ENCODE measurements around the gene ECHDC1. TPM values are rescaled to one million over a fixed set of nuclear protein-coding genes. Genes with fewer than 3 reads are reported as not detected.

Gene ECHDC1
- total and polyA plus RNA-seq, 2 donors, result 51.5 to 54.8 TPM

DNA sequence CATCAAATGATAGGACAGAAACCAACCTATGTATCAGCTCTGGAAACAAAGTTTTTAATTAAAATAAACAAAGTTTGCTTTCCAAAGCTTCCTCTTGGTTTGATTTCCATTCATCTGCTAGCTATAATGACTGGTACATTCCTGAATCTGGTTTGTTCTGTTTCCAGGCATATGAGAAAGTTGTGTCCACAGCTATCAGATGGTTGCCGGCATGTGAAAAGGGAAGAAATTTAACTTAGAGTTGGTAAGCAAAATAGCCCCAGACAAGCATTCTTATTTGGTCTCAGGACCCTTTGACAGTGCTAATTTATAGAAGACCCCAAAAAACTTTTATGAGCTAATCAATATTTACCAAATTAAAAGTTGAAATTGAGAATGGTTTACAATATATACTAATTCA is 80.5 kb downstream of the ECHDC1 start:
- peaks cover 0 to 2% of the 10 kb centered on the region in 2 donors for H3K27me3 ChIP-seq (ENCODE audit: control insufficient read depth in 2 of 2, insufficient read depth in 1 of 2, low read length in 1 of 2)
- no peaks in the 10 kb centered on the region for H3K4me1 ChIP-seq (ENCODE audit: control insufficient read depth in 2 of 2, insufficient read depth in 2 of 2, low read length in 2 of 2)
- no peak overlapping the region for H3K27ac ChIP-seq (ENCODE audit: low read depth in 1 of 2, low read length in 1 of 2)
- no peak overlapping the region for H3K4me3 ChIP-seq (ENCODE audit: low read length in 2 of 2)
- 95% methylated on average over 1 of the region's 1 CpG for WGBS
- no peaks in the 10 kb centered on the region for H3K9me3 ChIP-seq (ENCODE audit: control insufficient read depth in 2 of 2, insufficient read depth in 1 of 2, low read length in 1 of 2)
- no peaks in the 10 kb centered on the region for H3K36me3 ChIP-seq (ENCODE audit: control insufficient read depth in 2 of 2, insufficient read depth in 2 of 2, low read length in 1 of 2)
- DNase-seq (ENCODE audit: low read depth in 6 of 9, low spot score in 9 of 9), result no peak

GRCh38 chr6:127255286-127255685 is 88.1 kb downstream of the ECHDC1 start:
- H3K4me3 ChIP-seq (ENCODE audit: low read length in 2 of 2), result no peak overlapping the region
- H3K4me1 ChIP-seq (ENCODE audit: control insufficient read depth in 2 of 2, insufficient read depth in 2 of 2, low read length in 2 of 2), result no peaks in the 10 kb centered on the region
- no peaks in the 10 kb centered on the region for H3K36me3 ChIP-seq (ENCODE audit: control insufficient read depth in 2 of 2, insufficient read depth in 2 of 2, low read length in 1 of 2)
- H3K27me3 ChIP-seq (ENCODE audit: control insufficient read depth in 2 of 2, insufficient read depth in 1 of 2, low read length in 1 of 2), result no peaks in the 10 kb centered on the region
- no peak overlapping the region for H3K27ac ChIP-seq (ENCODE audit: low read depth in 1 of 2, low read length in 1 of 2)
- DNase-seq (ENCODE audit: low read depth in 6 of 9, low spot score in 9 of 9), result no peak
- WGBS, result 98% methylated on average over 6 of the region's 6 CpGs
- H3K9me3 ChIP-seq (ENCODE audit: control insufficient read depth in 2 of 2, insufficient read depth in 1 of 2, low read length in 1 of 2), result no peaks in the 10 kb centered on the region

- Histone ChIP-seq H3K4me3 (ENCODE audit: low read length in 2 of 2) (no peak overlapping the region), H3K4me1 (ENCODE audit: control insufficient read depth in 2 of 2, insufficient read depth in 2 of 2, low read length in 2 of 2) (no peaks in the 10 kb centered on the region), H3K36me3 (ENCODE audit: control insufficient read depth in 2 of 2, insufficient read depth in 2 of 2, low read length in 1 of 2) (no peaks in the 10 kb centered on the region), H3K27me3 (ENCODE audit: control insufficient read depth in 2 of 2, insufficient read depth in 1 of 2, low read length in 1 of 2) (no peaks in the 10 kb centered on the region), H3K27ac (ENCODE audit: low read depth in 1 of 2, low read length in 1 of 2) (no peak overlapping the region), H3K9me3 (ENCODE audit: control insufficient read depth in 2 of 2, insufficient read depth in 1 of 2, low read length in 1 of 2) (no peaks in the 10 kb centered on the region)
- no peak for DNase-seq (ENCODE audit: low read depth in 6 of 9, low spot score in 9 of 9)
- 95% methylated on average over 1 of the region's 1 CpG for WGBS
These were observed 93.8 kb downstream of the ECHDC1 start for GRCh38 chr6:127249621-127250020.

- Histone ChIP-seq H3K4me1 (ENCODE audit: control insufficient read depth in 2 of 2, insufficient read depth in 2 of 2, low read length in 2 of 2) (no peaks in the 10 kb centered on the region), H3K27me3 (ENCODE audit: control insufficient read depth in 2 of 2, insufficient read depth in 1 of 2, low read length in 1 of 2) (no peaks in the 10 kb centered on the region), H3K27ac (ENCODE audit: low read depth in 1 of 2, low read length in 1 of 2) (no peak overlapping the region), H3K36me3 (ENCODE audit: control insufficient read depth in 2 of 2, insufficient read depth in 2 of 2, low read length in 1 of 2) (no peaks in the 10 kb centered on the region), H3K9me3 (ENCODE audit: control insufficient read depth in 2 of 2, insufficient read depth in 1 of 2, low read length in 1 of 2) (no peaks in the 10 kb centered on the region), H3K4me3 (ENCODE audit: low read length in 2 of 2) (no peak overlapping the region)
- DNase-seq (ENCODE audit: low read depth in 6 of 9, low spot score in 9 of 9), result no peak
- 88% methylated on average over 4 of the region's 4 CpGs for WGBS
These were observed 96.0 kb downstream of the ECHDC1 start for GRCh38 chr6:127247114-127248096.

- no peak for DNase-seq (ENCODE audit: low read depth in 6 of 9, low spot score in 9 of 9)
- Histone ChIP-seq H3K4me3 (ENCODE audit: low read length in 2 of 2) (no peak overlapping the region), H3K9me3 (ENCODE audit: control insufficient read depth in 2 of 2, insufficient read depth in 1 of 2, low read length in 1 of 2) (no peaks in the 10 kb centered on the region), H3K4me1 (ENCODE audit: control insufficient read depth in 2 of 2, insufficient read depth in 2 of 2, low read length in 2 of 2) (no peaks in the 10 kb centered on the region), H3K27me3 (ENCODE audit: control insufficient read depth in 2 of 2, insufficient read depth in 1 of 2, low read length in 1 of 2) (no peaks in the 10 kb centered on the region), H3K27ac (ENCODE audit: low read depth in 1 of 2, low read length in 1 of 2) (no peak overlapping the region), H3K36me3 (ENCODE audit: control insufficient read depth in 2 of 2, insufficient read depth in 2 of 2, low read length in 1 of 2) (no peaks in the 10 kb centered on the region)
- 96% methylated on average over 1 of the region's 1 CpG for WGBS
These were observed 99.9 kb downstream of the ECHDC1 start for GRCh38 chr6:127243501-127243900.

Other genes with a start within 250 kb of the ECHDC1 start
- gene RSPO3, start 224.9 kb downstream of the ECHDC1 start, total RNA-seq, result 1.3 TPM
- 2.4 TPM for gene RSPO3, start 224.9 kb downstream of the ECHDC1 start, polyA plus RNA-seq
- 23.5 TPM for gene RNF146, start 76.7 kb downstream of the ECHDC1 start, total RNA-seq
- gene RNF146, start 76.7 kb downstream of the ECHDC1 start, polyA plus RNA-seq, result 48.4 TPM
- gene KIAA0408, start 115.8 kb upstream of the ECHDC1 start, total RNA-seq, result 0.52 TPM
- gene KIAA0408, start 115.8 kb upstream of the ECHDC1 start, polyA plus RNA-seq, result 1.0 TPM
- 0.05 TPM for gene C6orf58, start 233.6 kb upstream of the ECHDC1 start, total RNA-seq
- 0.25 TPM for gene C6orf58, start 233.6 kb upstream of the ECHDC1 start, polyA plus RNA-seq

All from thymus (tissue), 11 donors.